CD4-positive, alpha-beta T cell treated with Interleukin-17A for 4 hours (primary cell): ENCODE results near the gene APOM.

ENCODE experiments used
- DNase-seq: peaks from one replicate; pipeline ENCODE4 v3.0.0-alpha.2; 2020; ENCODE audit warnings: mixed read lengths

The APOM gene

DNA sequence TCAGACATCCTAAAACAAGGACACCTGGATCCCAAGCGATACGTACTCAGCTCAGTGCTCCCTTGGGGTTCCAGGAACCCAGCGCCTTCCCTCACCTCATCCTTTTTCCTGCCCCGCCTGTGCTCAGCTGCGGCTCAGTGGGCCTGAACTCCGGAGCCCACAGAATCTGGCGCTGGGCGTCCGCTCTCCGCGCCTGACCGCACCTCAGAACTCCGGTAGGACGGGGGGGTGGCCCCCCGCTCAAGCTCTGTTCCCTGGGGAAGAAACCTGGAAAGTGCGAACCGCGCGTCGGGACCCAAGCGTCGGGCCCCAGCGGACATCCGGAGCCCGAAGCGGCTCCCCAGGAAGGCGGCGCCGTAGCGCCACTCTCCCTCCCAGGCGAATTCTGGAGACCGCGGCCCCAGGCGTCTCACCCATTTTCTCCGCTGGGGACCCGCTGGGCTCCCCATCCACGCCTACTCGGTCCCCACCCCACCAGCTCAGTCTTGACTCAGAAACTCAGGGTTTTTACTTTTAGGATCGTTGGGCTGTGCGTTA lies 25.5 kb downstream of the APOM start:
- peak; percentile 67 for DNase-seq

DNA sequence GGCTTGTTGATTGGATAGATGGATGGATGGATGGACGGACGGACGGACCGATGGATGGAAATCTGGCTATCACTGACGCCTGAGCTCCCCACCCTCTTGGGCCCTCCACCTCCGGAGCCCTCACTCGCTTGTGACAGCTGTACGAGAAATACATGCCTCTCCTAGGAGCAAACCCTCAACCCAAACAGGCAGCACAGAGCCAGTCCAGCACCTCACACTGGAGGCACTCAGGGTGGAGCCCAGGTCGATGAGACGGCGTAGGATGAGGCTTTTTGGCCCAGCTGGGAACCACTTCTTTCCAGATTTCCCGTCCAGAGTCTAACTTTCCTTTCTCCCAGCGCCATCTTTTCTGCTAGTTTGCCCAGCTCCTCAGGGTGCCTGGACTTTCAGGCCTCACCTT lies 27.9 kb downstream of the APOM start:
- DNase-seq, result no peak

DNA sequence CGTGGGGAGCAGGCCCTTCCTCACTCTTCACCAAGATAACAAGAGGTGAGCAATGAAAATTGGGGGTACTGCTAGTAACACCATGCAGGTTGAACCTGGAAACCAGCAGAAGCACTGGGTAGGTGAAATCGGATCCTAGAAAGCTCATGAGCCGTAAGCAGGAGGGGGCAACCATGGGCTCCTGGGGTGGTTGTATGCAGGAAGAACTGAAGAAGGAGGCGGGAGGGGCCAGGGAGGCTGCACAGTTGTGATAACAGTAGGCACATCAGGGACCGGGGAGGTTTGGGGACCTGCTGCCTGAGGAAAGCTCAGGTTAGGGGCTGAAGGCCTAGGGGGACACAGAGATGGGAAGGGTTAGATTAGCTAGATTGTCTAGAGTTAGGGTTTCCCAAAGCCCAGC lies 30.8 kb downstream of the APOM start:
- no peak for DNase-seq

GRCh38 chr6:31687321-31687720 lies 31.6 kb downstream of the APOM start:
- no peak for DNase-seq

GRCh38 chr6:31687860-31688693 lies 32.4 kb downstream of the APOM start:
- DNase-seq, result no peak

DNA sequence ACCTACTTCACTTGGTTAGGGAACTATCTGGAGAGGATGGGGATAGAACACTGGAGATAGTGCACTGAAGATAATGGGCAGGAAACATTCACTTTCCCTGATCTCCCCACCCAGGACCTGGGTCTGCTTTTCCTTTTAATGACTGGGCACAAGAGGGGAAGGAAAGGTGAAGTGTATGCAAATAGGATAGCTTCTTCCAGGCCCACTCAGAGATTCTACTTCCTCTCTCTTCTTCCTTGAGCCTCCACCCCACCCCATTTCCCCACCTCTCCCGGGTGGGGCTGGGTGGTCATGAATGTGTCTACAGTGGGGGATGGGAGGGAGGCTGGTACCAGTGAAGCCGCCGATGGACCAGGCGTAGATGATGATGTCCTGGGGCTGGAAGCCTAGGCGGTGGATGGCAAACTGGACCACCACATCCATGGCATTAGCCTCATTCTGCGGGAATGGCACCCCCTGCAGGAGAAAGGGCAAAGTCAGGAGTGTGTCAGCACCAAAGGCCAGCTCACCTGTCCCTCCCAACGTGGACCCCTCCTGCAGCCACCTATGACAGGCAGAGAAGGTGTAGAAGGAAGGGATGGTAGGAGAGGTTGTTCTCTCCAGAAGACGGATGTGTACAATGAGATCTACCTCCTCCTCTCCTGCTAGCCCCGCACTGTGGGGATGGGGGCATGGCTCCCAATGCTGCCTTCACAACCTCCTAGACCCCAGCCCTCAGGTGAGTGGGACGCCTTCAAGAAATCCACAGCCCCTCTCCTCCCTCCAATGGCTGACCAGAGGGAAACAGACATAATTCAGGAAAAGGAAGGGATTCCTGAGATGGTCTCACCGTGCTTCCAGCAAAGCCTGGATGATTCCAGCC lies 33.8 kb downstream of the APOM start:
- DNase-seq, result peak; percentile 19

DNA sequence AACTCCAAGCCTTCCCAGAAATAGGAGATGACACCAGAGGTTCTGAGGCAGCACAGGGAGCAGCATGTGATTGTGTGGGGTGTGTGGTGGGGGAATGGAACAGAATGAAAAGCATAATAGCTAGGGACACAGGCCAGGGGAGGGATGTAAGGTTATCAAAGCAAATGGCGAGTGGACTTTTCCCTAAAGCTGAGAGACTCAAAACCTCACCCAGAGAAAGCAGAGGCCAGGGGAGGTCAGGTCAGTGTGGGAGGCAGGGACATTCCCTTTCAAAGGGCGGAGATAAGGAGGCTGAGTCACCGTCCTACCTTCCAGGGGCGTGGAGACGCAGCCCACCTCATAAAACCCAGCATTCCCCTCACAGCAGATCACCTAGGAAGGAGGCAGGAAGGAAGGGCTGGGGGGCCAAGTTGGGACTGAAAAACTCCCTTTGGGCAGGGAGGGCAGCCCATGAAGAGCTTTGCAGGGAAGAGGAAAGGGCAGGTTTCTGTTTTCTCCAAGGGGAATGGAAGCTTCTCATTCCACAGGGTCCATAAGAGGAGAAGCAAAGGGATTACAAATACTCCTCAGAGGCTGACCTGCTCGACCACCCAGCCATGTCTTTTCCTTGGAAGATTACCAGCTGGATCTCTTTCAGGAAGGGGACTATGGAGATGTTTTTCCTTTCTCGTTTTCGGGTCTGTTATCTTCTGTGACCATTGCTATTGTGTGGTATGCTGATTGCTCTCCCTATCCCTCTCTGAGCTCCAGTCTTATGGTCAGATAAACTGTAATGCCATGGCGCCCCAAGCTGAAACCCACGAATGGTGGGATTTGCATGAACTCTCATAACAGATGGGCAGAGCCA lies 34.8 kb downstream of the APOM start:
- DNase-seq, result no peak

DNA sequence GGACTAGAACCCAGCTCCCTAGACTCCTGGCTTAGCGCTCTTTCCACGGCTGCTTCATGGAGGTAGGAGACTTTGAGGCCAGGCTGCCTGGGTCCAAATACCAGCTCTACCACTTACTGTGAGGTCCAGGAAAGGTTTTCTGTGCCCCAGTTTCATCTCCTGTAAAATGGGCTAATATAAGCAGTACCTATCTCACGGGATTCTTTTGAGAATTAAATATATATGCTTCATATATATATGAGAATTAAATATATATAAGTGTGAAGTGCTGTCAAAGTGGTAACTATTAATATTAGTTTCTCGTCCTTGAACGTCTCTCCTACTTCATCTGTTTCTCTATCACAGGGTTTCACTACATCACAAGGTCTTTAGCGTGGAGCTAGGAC lies 35.4 kb downstream of the APOM start:
- no peak for DNase-seq

DNA sequence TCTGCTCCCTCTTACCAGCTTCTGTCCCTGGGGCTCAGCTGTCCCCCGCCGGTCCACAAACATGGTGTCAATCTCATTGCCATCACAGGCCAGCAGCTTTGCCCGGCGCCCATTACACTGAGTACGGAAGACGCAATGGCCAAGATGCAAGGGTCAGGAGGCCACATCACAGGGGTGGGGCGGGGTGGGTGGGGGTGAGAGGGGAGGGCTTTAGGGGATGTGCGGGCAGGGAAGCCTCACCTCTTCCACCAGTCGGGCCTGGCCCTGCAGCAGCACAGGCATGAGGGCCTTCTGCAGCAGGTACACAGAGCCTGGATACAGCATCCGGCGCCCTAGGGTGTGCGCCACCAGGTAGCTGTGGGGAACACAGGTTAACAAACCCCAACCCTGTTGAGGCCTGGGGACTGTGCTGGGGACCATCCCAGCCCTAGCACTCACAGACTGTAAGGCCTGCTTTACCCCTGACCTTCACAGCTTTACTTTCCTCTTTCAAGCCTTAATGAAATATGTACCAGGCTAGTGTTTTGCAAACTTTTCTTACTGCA lies 35.9 kb downstream of the APOM start:
- DNase-seq, result no peak

DNA sequence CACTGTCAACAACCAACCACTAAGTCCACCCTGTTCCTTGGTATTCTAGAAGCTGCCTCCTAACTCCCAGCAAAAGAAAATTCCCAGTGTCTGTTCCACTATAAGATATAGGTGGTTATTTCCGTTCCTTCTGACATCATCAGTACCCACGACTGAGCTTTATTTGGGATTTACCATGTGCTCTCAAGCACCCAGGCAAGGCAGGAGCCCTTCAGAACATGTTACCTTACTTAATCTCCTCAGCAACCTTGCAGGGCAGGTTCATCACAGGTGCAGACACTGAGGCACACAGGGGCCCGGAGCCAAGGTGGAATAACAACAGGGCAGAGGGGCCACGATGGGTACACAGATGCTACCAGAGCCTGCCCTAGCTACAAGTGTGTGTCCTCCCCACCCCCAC lies 36.7 kb downstream of the APOM start:
- no peak for DNase-seq

DNA sequence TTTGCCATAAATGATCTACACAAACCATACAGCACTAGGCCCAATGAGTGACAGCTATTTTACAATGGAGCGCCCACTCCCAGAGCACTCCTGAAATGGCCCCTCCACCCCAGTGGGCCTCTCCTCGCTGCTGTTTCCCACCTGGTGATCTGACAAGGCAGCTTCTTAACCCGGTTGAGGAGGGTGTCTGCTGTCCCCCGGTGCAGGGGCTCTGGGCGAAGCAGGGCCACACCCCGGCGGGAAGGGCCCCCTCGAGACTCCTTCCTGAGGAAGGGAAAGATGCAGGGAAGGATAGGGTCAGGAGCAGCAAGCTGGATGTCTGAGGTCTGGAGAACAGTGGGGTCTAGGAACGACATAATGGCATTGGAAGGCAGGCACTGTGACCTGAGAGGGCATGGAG lies 37.2 kb downstream of the APOM start:
- DNase-seq, result no peak

DNA sequence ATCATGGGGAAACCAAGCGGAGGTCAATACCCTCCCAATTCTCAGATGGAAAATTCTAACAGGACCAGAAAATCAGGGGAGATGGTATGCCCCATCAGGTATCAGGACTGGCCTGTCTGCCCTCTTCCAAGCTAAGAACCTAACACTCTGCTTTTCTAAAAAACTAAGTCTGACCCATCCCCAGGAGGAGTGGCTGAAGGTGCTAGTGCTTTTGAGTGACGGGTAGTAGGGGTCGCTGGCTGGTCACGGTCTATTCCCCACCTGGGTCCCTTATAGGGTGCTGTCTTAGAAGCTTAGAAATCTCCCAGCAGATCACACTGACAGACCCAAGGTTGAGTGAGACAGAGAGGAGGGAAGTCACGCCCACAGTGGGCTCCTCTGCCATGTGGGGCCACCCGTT lies 37.8 kb downstream of the APOM start:
- DNase-seq, result no peak

- no peak for DNase-seq
Measured at GRCh38 chr6:31697555-31697954, 41.9 kb downstream of the APOM start.

- no peak for DNase-seq
Measured at GRCh38 chr6:31700740-31701401, 45.2 kb downstream of the APOM start.

DNA sequence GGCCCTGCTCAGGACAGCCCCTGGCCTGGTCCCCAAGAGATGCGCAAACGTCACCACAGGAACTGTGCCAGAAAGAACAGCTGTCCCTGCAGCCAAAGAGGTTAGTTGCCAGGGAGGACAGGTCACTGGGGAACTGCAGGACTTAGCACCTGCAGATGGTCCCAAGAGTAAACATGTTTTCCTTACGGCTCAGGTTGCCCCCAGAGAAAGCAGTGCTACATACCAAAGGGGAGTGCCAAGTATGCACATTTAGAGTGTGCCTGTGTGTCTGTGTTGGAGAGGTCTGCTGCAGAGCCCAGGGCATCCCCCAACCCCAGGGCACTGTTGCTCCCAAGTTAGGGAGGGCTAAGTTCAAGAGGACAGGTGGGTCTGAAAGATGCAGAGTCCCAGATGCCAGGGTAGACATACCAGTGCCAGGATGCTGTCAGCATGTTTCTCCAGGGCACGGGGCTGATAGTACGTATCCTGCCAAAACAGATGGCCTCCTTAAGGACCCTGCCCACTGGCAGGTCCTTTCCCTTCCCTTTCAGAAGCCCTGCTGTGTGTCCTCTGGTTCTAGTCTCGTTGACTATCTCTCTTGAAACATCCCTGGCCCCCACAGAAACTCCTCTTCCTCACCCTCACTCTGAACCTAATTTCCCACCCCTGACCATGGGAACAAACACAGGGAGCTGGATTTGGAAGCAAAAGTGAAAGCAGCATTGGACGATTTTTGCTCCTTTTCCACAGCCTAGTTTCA lies 46.1 kb downstream of the APOM start:
- no peak for DNase-seq

DNA sequence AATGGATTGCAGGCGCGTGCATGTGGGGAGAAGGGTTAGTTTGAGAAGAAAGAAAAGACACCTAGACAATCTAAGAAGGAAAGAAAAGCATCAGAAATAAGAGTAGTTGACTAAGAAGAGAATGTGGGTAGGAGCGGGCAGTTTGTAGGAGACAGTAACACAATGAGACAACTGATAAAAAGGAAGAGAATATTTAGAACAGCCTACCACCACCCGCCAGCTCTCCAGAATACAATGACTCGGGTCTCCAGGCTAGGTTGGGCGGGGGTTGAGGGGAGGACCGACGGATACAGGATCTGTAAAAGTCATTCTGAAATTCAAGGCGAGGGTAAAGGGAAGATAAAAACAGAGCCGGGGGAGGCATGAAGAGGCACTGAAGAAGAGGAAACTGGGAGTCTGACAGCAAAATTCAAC lies 46.7 kb downstream of the APOM start:
- DNase-seq, result no peak

- DNase-seq, result peak; percentile 99
Measured at GRCh38 chr6:31702819-31703716, 47.4 kb downstream of the APOM start, which contains the start of gene ABHD16A. Gene ABHD16A (minus strand): TSS chr6:31703324. CDS start chr6:31703281, 43 bp downstream.

- no peak for DNase-seq
Measured at GRCh38 chr6:31705931-31706330, 50.2 kb downstream of the APOM start.

DNA sequence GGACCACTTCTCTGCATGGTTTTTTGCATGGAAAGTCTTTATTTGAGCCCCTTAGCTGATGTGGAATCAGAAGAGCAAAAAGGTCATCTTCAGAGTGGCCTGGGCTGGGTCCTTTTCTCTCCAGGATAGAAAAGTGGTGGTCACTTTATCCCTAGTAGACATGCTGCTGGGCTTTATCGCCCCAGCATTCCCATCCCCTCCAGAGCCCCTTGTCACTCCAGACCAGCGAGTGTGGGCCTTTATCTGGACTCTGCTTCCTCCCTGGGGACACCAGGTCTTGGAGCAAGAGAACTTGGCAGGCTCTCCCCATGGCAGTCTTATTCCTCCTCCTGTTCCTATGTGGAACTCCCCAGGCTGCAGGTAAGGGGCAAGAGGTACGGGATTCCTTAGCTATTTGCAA lies 50.9 kb downstream of the APOM start, which contains the start of gene LY6G6F:
Gene LY6G6F, plus strand, starts transcription at position 268 of the 400 bp plus-strand sequence. Its CDS starts 41 bp downstream, at position 309.
- no peak for DNase-seq

DNA sequence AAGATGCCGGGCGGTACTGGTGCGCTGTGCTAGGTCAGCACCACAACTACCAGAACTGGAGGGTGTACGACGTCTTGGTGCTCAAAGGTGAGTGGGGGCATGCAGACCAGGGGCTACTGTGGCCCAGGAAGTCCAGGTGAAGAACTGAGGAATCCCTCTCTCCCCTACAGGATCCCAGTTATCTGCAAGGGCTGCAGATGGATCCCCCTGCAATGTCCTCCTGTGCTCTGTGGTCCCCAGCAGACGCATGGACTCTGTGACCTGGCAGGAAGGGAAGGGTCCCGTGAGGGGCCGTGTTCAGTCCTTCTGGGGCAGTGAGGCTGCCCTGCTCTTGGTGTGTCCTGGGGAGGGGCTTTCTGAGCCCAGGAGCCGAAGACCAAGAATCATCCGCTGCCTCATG lies 52.0 kb downstream of the APOM start:
- DNase-seq, result no peak
